AG09309 (cell line): Measurements from ENCODE around the gene PLPPR1.

Experiments
- DNase-seq: peaks from one replicate; pipeline ENCODE4 v3.0.0-alpha.2; 2010; ENCODE audit warnings: low read depth
- H3K4me3 ChIP-seq: 2 replicates; pipeline ENCODE4 v1.5.1; 2011; ENCODE audit warnings: mild to moderate bottlenecking, low read depth, low read length, moderate library complexity; ENCODE audit not compliant: control insufficient read depth
- TF ChIP-seq, protein P1 (sequence below): IDR thresholded peaks from 2 replicates; pipeline ENCODE4 v1.5.1; 2011; ENCODE audit warnings: mild to moderate bottlenecking, low read depth, low read length, inconsistent platforms; ENCODE audit not compliant: insufficient read depth, control insufficient read depth; ENCODE audit errors: missing control alignments

Gene PLPPR1

DNA sequence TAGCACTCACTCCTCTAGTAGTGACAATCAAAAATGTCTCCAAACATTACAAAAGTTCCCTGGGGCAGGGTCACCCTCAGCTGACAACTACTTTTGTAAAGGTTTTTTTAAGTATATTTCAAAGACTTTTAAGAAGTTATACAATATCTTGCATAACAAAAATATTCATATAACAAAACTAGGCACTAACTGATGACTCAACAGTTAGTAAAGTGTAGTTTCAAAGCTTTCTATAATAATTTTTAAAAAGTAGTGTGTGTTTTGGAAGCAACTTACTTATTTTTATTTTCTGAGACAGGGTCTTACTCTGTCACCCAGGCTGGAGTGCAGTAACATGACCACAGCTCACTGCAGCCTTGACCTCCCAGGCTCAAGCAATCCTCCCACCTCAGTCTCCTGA lies 271.4 kb downstream of the PLPPR1 start:
- TF ChIP-seq, protein P1, sequence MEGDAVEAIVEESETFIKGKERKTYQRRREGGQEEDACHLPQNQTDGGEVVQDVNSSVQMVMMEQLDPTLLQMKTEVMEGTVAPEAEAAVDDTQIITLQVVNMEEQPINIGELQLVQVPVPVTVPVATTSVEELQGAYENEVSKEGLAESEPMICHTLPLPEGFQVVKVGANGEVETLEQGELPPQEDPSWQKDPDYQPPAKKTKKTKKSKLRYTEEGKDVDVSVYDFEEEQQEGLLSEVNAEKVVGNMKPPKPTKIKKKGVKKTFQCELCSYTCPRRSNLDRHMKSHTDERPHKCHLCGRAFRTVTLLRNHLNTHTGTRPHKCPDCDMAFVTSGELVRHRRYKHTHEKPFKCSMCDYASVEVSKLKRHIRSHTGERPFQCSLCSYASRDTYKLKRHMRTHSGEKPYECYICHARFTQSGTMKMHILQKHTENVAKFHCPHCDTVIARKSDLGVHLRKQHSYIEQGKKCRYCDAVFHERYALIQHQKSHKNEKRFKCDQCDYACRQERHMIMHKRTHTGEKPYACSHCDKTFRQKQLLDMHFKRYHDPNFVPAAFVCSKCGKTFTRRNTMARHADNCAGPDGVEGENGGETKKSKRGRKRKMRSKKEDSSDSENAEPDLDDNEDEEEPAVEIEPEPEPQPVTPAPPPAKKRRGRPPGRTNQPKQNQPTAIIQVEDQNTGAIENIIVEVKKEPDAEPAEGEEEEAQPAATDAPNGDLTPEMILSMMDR, result no peak
- H3K4me3 ChIP-seq, result no peak overlapping the region
- no peak for DNase-seq

DNA sequence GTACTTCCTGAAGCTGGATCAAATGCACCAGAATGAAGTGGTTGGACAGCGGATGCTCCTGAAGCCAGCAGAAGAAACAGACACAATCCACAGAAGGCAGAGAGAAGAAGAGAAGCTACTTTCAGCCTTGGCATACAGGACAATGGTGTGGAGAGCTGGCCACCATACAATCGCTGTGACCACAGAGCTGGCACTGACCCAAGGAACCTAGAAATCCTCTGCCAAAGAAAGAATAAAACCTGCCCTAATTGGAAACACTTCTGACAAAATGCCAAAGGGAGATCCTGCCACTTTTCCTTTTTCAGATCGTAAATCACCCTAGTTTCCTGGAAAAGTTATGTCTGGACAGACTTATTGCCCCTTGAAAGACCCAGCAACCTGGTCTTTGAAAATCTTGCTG lies 278.5 kb downstream of the PLPPR1 start:
- TF ChIP-seq, protein P1, result no peak
- DNase-seq, result no peak
- no peak overlapping the region for H3K4me3 ChIP-seq

DNA sequence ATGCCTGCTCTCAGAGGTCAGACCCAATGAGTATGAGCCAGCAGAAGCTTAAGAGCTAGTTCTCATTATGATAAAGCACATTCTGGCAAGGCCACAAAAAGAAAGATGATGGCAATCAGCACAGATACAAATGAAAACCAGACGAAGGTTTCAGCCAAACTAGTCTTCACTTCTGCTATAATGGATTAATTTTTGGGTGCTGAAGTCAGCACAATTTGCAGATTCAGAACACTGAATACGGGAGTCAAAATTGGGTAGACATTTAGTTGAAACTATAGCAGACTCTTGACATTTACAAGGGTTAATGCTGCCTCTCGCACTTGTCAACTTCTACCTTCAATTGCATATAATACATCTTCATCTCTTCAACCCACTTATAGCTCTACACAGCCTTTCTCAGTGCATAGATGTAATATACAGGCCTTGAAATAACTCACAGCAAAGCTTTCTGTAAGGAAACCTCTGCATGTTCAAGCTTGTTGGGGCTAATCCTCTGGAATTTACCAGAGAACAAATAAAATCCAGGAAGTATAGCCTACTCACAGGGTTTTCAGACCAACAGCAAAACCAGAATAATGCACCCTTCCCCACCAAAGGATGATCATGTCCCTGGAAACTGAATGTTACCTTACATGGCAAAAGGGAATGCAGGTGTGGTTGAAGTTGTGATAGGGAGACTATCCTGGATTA lies 279.1 kb downstream of the PLPPR1 start:
- TF ChIP-seq, protein P1, result no peak
- no peak for DNase-seq
- H3K4me3 ChIP-seq, result no peak overlapping the region

DNA sequence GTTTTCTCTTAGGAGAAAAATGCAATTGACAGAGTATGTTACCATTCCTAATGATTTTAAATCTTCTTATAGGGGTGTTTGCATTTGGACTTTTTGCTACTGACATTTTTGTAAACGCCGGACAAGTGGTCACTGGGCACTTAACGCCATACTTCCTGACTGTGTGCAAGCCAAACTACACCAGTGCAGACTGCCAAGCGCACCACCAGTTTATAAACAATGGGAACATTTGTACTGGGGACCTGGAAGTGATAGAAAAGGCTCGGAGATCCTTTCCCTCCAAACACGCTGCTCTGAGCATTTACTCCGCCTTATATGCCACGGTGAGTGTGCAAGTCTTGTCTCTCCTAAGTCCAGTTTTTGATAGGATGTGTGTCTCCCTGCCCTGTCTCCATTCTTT lies 280.6 kb downstream of the PLPPR1 start:
- no peak for DNase-seq
- TF ChIP-seq, protein P1, result no peak
- H3K4me3 ChIP-seq, result no peak overlapping the region

DNA sequence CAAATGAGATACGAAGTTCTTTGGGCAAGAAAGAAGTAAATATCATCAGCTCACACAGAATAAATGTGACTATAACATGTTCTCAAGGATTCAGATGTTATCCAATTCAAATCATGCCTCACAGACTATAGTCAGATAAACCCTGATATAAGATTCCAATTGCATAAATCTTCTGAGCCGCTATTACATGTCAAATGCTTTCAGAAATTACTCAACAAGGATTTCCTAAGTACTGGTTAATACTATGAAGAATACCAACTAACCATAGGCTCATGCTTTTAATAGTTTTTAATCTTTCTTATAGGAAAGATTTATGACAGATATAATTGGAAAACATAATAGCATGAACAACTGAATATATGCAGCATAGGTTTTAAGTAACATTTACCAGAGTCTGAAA lies 282.7 kb downstream of the PLPPR1 start:
- TF ChIP-seq, protein P1, result no peak
- DNase-seq, result no peak

DNA sequence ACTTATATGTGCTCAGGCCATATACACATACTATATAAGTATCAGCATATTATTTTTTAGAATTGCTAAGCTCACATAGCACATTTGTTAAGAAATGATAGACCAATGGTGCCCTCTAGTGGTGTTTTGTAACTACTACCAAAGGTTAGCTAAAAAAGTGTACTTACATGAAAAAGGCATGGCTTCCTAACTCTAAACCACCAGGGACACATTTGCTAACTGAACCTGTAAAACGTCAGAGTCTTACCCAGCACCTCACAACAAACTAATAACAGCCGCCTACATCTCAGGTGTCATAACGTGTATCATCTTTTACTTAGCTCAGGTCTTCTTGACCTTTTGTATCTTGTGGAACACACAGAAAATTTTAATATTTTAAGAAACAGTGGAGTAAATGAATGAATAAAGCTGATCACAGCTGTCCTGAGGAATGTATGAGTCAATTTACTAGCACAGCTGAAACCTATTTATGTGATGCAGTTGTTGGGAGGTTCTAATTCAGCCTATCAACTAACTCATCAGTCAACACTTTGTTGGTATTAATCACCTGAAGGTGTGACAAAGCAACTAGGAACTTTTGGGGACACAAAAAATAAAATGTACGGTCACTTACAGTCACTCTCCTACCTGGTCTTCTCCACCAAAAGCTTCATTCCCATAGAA lies 283.4 kb downstream of the PLPPR1 start:
- TF ChIP-seq, protein P1, result peak; percentile 49
- no peak overlapping the region for H3K4me3 ChIP-seq
- peak; percentile 68 for DNase-seq

More for the DNA sequence above, 282.7 kb downstream of the PLPPR1 start:
- H3K4me3 ChIP-seq, result no peak overlapping the region
